ENCODE results near the gene TRAPPC4.
"Not testable (repeated sequence)": the region's sequence is repeated elsewhere in the genome, so short reads cannot be mapped to it uniquely, and the experiment has no call there.

TRAPPC4 gene

DNA sequence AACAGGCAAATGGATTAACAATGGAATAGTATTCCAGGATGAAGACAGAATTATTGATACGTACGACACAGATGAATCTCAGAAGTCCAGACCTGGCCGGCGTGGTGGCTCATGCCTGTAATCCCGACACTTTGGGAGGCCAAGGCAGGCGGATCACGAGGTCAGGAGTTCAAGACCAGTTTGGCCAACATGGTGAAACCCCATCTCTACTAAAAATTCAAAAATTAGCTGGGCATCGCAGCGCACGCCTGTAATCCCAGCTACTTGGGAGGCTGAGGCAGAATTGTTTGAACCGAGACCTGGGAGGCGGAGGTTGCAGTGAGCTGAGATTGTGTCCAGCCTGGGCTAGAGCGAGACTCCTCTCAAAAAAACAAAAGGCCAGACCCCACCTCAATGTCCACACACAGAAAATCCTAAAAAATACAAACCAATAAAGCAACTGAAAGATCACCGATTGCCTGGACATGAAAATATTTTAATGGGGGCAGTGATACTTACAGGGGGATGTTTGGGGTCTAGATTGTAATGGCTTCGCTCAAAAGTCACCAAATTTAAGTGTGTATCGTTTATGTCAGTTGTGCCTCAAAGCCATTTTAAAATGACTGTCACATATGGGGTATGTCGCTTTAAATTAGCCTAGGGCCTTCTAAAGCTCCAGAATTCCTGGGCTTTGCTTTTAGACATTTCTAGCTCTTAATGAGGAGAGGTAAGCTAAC is 4.2 kb upstream of the TRAPPC4 start:
- no peak for DNase-seq

DNA sequence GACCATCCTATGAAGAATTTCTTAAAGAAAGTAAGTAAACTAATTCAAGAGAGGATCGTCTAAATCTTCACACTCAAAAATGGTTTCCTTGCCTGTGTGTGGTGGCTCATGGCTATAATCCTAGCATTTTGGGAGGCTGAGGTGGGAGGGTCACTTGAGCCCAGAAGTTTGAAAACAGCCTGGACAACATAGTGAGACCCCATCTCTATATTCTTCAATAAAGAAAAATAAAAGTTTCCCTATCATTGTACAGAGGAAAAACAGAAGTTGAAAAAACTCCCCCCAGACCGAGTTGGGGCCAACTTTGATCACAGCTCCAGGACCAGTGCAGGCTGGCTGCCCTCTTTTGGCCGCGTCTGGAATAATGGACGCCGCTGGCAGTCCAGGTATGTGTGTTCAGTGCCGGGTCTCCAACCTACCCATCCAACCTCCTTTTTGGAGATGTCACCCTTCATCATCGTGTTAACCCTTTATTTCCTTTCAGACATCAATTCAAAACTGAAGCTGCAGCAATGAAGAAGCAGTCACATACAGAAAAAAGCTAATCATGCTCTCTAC is 3.4 kb upstream of the TRAPPC4 start:
- no peak for DNase-seq

- DNase-seq: no peak
These were observed 2.2 kb upstream of the TRAPPC4 start for GRCh38 chr11:119016216-119017009.

DNA sequence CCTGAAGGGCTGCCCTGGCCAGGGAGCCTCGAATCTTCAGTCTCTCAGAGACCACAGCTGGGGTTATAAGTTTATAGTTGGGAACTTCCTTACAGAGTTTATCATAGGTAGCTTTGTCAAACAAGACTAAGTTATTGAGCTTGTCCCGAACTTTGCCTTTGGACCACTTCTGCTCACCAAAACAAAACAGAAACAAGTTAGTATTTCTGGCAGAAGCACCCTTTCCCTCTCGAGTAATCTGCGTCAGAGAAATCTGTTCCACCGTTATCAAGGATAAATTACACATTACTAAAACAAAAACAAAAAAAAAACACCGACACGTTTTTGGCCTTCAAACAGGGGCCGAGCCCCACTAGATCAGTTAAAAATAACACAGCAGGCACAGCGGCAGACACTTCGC is 1.2 kb upstream of the TRAPPC4 start:
- DNase-seq: not testable (repeated sequence)

DNA sequence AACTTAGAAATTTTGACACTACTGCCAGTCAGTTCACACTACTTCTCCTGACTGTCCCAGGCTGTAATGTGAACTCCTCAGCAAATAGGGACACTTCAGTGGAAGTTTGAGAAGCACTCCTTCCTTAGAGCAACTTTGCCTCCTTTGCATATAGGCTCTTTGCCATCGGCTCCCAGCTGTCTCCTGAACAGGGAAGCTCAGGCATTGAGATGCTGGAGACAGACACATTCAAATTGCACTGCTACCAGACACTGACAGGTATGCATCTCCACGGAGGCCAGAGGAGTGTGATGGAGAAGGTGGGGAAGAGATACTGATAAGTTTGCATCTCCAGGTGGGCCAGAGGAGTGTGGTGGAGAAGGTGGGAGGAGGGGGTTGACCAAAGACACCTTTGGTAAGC is 1.4 kb downstream of the TRAPPC4 start:
- no peak for DNase-seq

DNA sequence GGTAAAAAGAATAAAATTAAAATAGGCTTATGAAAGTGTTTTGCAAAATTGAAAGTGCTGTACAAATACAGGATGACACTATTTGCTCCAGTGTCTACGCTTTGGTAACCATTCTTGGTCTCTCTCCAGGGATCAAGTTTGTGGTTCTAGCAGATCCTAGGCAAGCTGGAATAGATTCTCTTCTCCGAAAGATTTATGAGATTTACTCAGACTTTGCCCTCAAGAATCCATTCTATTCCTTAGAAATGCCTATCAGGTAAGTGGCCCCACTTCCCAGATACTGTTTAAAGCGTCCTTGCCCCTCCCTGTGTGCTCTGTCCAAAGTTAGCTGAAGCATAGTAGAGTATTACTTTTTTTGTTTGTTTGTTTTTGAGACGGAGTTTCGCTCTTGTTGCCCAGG is 3.1 kb downstream of the TRAPPC4 start:
- DNase-seq: no peak

- DNase-seq: no peak
These were observed 5.2 kb downstream of the TRAPPC4 start for GRCh38 chr11:119023741-119024140.

DNA sequence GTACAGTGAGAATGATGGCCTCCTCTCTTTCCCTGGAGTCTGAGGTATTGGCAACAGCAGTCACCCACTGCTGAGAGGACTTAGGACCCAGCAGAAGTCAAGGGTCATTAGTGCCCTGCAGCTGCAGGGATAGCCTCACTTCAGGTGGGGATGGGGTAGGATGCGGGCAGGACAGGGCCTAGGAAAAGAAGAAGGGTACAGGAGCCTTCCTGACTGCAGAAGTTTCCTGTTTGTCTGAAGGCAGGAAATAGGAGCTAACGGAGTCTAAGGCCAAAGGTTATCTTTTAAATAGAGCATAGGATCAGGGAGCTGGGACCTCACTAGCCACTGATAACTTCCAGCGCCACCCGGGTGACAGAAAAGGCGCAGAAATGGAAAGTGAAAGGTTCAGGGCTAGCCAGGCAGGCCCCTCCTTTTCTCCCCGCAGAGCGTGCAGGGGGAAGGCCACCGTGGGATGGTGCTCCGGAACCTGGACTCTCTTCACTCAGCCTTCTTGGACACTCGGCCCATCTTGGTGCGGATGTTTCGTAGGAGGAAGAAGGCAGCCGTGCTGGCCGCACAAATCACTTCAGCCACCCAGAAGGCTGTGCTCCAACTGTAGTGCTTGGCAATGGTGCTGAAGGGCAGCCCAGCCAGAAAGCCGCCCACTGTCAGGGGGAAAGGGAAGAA is 6.0 kb downstream of the TRAPPC4 start:
- no peak for DNase-seq

DNA sequence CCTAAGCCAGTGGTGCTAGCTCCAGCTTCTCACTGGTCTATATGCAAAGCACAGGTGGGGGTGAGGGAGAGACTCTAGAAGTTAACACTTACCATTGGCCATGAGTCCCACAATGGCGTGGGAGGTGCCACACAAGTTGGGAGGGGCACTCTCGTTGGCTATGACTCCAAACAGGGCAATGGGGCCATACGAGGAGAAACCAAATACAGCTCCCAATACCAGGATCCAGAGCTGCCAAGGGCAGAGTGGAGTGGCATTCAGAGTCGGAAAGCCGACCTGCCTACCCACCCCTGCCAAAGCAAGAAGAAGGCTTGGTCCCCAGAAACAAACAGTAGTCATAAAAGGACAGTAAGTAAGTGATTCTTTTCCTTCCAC is 6.5 kb downstream of the TRAPPC4 start:
- DNase-seq: no peak

- DNase-seq: no peak
These were observed 7.0 kb downstream of the TRAPPC4 start for GRCh38 chr11:119025541-119025940.

GRCh38 chr11:119025978-119026766 is 7.6 kb downstream of the TRAPPC4 start:
- no peak for DNase-seq

- DNase-seq: no peak
These were observed 8.4 kb downstream of the TRAPPC4 start for GRCh38 chr11:119026970-119027369.

DNA sequence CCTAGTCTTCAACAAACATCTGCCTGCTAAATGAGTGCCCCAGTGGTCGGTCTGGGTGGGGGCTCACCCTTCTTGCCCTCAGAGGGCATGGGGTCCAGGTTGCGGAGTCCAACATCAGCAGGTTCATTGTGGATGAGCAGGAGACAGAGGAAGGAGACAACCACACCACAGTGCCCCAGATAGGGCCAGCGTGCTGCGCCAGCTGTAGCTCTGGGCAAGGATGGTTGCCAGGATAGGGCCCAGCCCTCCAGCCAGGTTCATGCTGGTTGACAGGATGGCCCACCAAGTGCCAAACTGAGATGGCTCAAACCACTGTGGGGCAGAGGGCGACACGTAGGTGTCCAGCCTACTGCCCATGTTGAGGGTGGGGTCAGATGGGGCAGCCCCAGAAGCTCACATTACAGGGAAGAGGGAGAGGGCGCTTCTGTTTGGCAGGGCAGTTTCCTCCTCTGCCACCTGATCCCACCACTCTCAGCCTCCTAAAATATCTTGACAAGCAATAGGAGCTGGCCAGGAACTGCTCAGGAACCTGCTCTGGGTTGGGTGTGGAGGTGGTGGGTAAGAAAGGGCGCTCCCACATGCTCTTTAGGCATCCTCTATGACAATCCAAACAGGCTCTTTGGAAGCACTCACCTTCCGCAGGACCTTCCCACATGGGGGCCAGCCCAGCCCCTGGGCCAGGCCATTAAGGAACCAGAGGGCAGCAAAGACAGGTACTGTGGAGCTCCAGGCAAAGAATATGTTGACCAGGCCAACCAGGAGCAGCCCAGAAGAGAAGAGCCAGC is 9.2 kb downstream of the TRAPPC4 start:
- DNase-seq: no peak

DNA sequence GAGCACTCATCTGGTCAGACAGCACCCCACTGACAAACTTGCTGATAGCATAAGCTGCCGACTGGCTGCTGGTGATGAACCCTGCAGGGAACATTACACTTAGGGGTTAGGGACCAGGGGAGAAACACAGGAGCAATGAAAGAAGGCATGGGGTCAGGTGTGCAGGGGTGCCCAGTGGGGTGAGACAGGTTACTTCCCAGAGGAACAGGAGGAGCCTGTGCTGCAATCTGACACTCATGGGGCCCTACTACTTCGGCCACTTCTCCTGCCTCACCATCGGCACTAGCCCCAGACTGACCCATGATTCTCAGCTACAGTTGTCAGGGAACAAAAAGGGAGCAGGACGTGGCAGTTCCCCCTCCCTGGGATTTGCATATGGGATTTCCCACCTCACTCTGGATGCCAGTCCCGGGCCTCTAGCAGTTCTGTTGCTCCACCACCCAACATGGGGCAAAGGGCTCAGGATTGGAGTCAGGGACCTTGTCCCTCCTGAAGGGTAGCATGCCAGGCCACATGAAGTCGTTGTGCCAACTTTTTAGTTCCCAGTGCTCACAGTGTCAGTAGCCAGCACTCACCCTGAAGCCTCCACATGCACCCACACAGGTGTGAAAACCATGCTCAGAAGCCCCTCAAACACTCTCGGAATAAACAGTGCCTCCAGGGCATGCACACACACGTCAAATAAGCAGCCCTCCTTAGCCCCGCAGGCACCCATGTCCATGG is 9.9 kb downstream of the TRAPPC4 start:
- DNase-seq: no peak

DNA sequence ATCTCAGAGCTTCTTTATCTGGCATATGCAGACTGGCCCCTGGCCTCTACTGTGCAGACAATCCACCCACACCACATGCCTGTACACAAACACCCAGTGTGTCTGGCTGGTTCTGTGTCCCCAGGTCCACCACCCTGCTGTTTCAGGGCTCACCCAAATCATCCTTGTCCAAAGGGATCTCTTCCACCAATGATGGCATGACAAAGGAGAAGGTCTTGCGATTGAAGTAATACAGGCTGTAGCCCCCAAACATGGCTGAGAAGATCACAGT is 10.4 kb downstream of the TRAPPC4 start:
- DNase-seq: no peak

- no peak for DNase-seq
These were observed 10.9 kb downstream of the TRAPPC4 start for GRCh38 chr11:119029340-119030028.

GRCh38 chr11:119030029-119030328 is 11.4 kb downstream of the TRAPPC4 start:
- DNase-seq: no peak

DNA sequence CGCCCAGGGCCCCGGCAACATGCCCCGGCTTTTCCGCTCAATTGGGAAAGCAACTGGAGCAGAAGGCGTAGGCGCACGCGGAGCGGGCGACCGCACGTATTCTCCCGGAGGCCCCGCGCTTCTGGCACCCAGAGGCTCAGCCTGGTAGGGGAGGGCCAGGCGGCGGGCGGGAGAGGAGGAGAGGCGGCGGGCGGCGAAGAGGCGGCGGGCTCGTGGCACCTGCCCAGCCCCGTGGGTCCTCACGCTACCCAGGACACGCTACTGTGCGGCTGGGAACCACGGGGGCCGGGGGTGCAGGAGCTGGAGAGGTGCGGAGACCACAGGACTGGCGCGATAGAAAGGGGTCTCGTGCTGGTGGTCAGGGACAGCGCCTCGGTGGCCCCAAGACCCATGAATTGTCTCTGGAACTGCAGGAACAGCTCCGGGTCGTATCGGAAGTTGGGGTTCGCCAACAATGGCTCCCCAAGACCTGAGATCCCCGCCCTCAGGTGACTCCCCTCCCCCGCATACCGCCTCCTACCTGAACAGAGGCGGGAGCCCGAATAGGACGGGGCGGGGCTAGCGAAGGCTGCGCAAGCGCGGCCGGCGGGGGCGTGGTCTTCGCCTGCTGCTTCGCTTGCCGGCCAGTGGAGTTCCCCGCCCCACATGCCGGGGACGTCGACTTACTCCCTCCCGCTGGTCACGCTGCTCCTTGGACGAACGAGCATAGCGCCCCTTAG is 11.9 kb downstream of the TRAPPC4 start, which contains the start of gene SLC37A4:
Gene SLC37A4, minus strand, starts transcription at position 549 of the 719 bp plus-strand sequence.
- DNase-seq: peak; percentile 69

GRCh38 chr11:119031912-119032280 is 13.3 kb downstream of the TRAPPC4 start:
- DNase-seq: no peak

DNA sequence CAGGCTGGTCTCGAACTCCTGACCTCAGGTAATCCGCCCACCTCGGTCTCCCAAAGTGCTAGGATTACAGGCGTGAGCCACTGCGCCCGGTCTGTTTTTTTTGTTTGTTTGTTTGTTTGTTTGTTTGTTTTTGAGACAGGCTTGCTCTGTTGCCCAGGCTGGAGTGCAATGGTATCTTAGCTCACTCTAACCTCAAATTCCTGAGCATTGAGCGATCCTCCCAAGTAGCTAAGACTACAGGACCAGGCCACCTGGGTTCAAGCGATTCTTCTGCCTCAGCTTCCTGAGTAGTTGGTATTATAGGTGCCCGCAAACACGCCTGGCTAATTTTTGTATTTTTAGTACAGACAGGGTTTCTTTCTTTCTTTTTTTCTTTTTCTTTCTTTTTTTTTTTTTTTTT is 14.9 kb downstream of the TRAPPC4 start:
- not testable (repeated sequence) for DNase-seq

Data from NCI-H2171 (cell line).